Thyroid gland (tissue), 4 donors: ENCODE measurements around the gene INTS2.
"Not testable (repeated sequence)": the region's sequence is repeated elsewhere in the genome, so short reads cannot be mapped to it uniquely, and the experiment has no call there.

Experiments
- CTCF ChIP-seq, 6 experiments: fragments of 200-600 bp in 3 of 6; fragments of 450-650 bp in 3 of 6; sonication (generic) in 3 of 6; IDR thresholded peaks; one replicate each; pipeline ENCODE4 v1.5.1; 2016 to 2019; ENCODE audit warnings: antibody characterized with exemption in 6 of 6, mild to moderate bottlenecking in 2 of 6, inconsistent platforms in 1 of 6, moderate library complexity in 1 of 6
- POLR2A ChIP-seq, 2 donors: fragments of 450-650 bp; IDR thresholded peaks; one replicate each; pipeline ENCODE4 v1.6.1; 2017; ENCODE audit warnings: antibody characterized with exemption in 2 of 2, mild to moderate bottlenecking in 2 of 2, moderate library complexity in 1 of 2

- not testable (repeated sequence) for TF ChIP-seq CTCF, POLR2A (IDR thresholded peaks at IDR 0.05)
These were observed 33.5 kb downstream of the INTS2 start for GRCh38 chr17:61894310-61894709.
